ENCODE data around the gene PSMD9.

- TF ChIP-seq CTCF (IDR thresholded peaks at IDR 0.05) (no peak), POLR2A (IDR thresholded peaks at IDR 0.05) (no peak)
These were observed 43.6 kb downstream of the PSMD9 start for GRCh38 chr12:121932176-121932536.
